SJSA1 (cell line): ENCODE results near the gene TNRC18. TPM values are rescaled to one million over a fixed set of nuclear protein-coding genes. Genes with fewer than 3 reads are reported as not detected.

Source experiments
- DNase-seq, 2 experiments: peaks; one replicate each; pipeline ENCODE4 v3.0.0-alpha.2; 2015 to 2020; ENCODE audit warnings: low spot score in 2 of 2, low read depth in 1 of 2
- H3K27ac ChIP-seq: fragments of 250-450 bp; sonication (Bioruptor Pico); 2 replicates; pipeline ENCODE4 v1.5.1; 2020; ENCODE audit warnings: mild to moderate bottlenecking, moderate library complexity
- H3K27me3 ChIP-seq: fragments of 250-450 bp; sonication (Bioruptor Pico); replicated peaks from 2 replicates; pipeline ENCODE4 v1.5.1; 2020; ENCODE audit warnings: mild to moderate bottlenecking, moderate library complexity
- H3K36me3 ChIP-seq: fragments of 250-450 bp; sonication (Bioruptor Pico); 2 replicates; pipeline ENCODE4 v1.5.1; 2020; ENCODE audit warnings: mild to moderate bottlenecking
- H3K4me1 ChIP-seq: fragments of 250-450 bp; sonication (Bioruptor Pico); replicated peaks from 2 replicates; pipeline ENCODE4 v1.6.1; 2021; ENCODE audit warnings: mild to moderate bottlenecking
- H3K4me3 ChIP-seq: fragments of 250-450 bp; sonication (Bioruptor Pico); 2 replicates; pipeline ENCODE4 v1.5.1; 2020; ENCODE audit warnings: mild to moderate bottlenecking
- H3K9me3 ChIP-seq: fragments of 250-450 bp; sonication (Bioruptor Pico); replicated peaks from 2 replicates; pipeline ENCODE4 v1.5.1; 2020; ENCODE audit warnings: mild to moderate bottlenecking
- total RNA-seq: library from RNA; depleted of rRNA; stranded (reverse); fragments of >200 nt; shearing (Covaris generic); gene quantifications from 2 replicates; pipeline ENCODE4 v1.2.3, GENCODE V29; 2014

The TNRC18 gene
- total RNA-seq, 1 experiment from 2014 or later = 19.8 TPM

- no peak overlapping the region for H3K27ac ChIP-seq
- H3K9me3 ChIP-seq = no peaks in the 10 kb centered on the region
- no peak for DNase-seq
- no peaks in the 10 kb centered on the region for H3K4me1 ChIP-seq
- H3K36me3 ChIP-seq = no peaks in the 10 kb centered on the region
- no peak overlapping the region for H3K4me3 ChIP-seq
- no peaks in the 10 kb centered on the region for H3K27me3 ChIP-seq
Observed at GRCh38 chr7:5439572-5440496, 16.2 kb upstream of the TNRC18 start.

GRCh38 chr7:5439209-5439571, 15.6 kb upstream of the TNRC18 start:
- Histone ChIP-seq H3K27me3 (no peaks in the 10 kb centered on the region), H3K9me3 (no peaks in the 10 kb centered on the region), H3K4me1 (no peaks in the 10 kb centered on the region), H3K27ac (no peak overlapping the region), H3K36me3 (no peaks in the 10 kb centered on the region), H3K4me3 (no peak overlapping the region)
- DNase-seq = no peak

GRCh38 chr7:5437987-5438386, 14.4 kb upstream of the TNRC18 start:
- Histone ChIP-seq H3K36me3 (peaks cover 4% of the 10 kb centered on the region; the same call in 1 of the 2 replicates), H3K27me3 (no peaks in the 10 kb centered on the region), H3K4me3 (no peak overlapping the region), H3K4me1 (no peaks in the 10 kb centered on the region), H3K27ac (no peak overlapping the region), H3K9me3 (no peaks in the 10 kb centered on the region)
- DNase-seq = no peak

GRCh38 chr7:5437348-5437892, 13.8 kb upstream of the TNRC18 start:
- no peaks in the 10 kb centered on the region for H3K4me1 ChIP-seq
- DNase-seq = no peak

GRCh38 chr7:5436003-5436678, 12.5 kb upstream of the TNRC18 start:
- H3K4me3 ChIP-seq = no peak overlapping the region
- DNase-seq = no peak
- H3K4me1 ChIP-seq = no peaks in the 10 kb centered on the region
- H3K9me3 ChIP-seq = no peaks in the 10 kb centered on the region
- H3K36me3 ChIP-seq = peaks cover 4% of the 10 kb centered on the region; the same call in 1 of the 2 replicates
- H3K27ac ChIP-seq = no peak overlapping the region
- no peaks in the 10 kb centered on the region for H3K27me3 ChIP-seq

More at GRCh38 chr7:5437348-5437892, 13.8 kb upstream of the TNRC18 start:
- Histone ChIP-seq H3K4me3 (no peak overlapping the region), H3K27ac (no peak overlapping the region), H3K9me3 (no peaks in the 10 kb centered on the region), H3K36me3 (peaks cover 4% of the 10 kb centered on the region; the same call in 1 of the 2 replicates), H3K27me3 (no peaks in the 10 kb centered on the region)

GRCh38 chr7:5435291-5436002, 11.8 kb upstream of the TNRC18 start:
- Histone ChIP-seq H3K27ac (no peak overlapping the region), H3K4me3 (no peak overlapping the region), H3K4me1 (no peaks in the 10 kb centered on the region), H3K27me3 (no peaks in the 10 kb centered on the region), H3K9me3 (no peaks in the 10 kb centered on the region), H3K36me3 (peaks cover 4% of the 10 kb centered on the region; the same call in 1 of the 2 replicates)
- DNase-seq = no peak

GRCh38 chr7:5433181-5433580, 9.5 kb upstream of the TNRC18 start:
- DNase-seq = no peak
- no peaks in the 10 kb centered on the region for H3K9me3 ChIP-seq
- no peaks in the 10 kb centered on the region for H3K27me3 ChIP-seq
- H3K4me3 ChIP-seq = no peak overlapping the region
- H3K27ac ChIP-seq = no peak overlapping the region
- peaks cover 8% of the 10 kb centered on the region for H3K36me3 ChIP-seq
- H3K4me1 ChIP-seq = peaks cover 1% of the 10 kb centered on the region

GRCh38 chr7:5432691-5433090, 9.1 kb upstream of the TNRC18 start:
- Histone ChIP-seq H3K27ac (no peak overlapping the region), H3K4me1 (peaks cover 6% of the 10 kb centered on the region), H3K9me3 (no peaks in the 10 kb centered on the region), H3K4me3 (no peak overlapping the region), H3K27me3 (no peaks in the 10 kb centered on the region), H3K36me3 (peaks cover 13% of the 10 kb centered on the region)
- no peak for DNase-seq

- Histone ChIP-seq H3K27me3 (no peaks in the 10 kb centered on the region), H3K4me1 (peaks cover 15% of the 10 kb centered on the region)
- no peak for DNase-seq
Observed at GRCh38 chr7:5431560-5432015, 8.0 kb upstream of the TNRC18 start.

GRCh38 chr7:5430612-5430947, 6.9 kb upstream of the TNRC18 start:
- Histone ChIP-seq H3K36me3 (peaks cover 18% of the 10 kb centered on the region), H3K4me1 (peaks cover 18% of the 10 kb centered on the region), H3K4me3 (no peak overlapping the region), H3K9me3 (no peaks in the 10 kb centered on the region), H3K27me3 (no peaks in the 10 kb centered on the region), H3K27ac (no peak overlapping the region)
- DNase-seq = no peak

More at GRCh38 chr7:5431560-5432015, 8.0 kb upstream of the TNRC18 start:
- H3K27ac ChIP-seq = no peak overlapping the region
- peaks cover 18% of the 10 kb centered on the region for H3K36me3 ChIP-seq
- no peak overlapping the region for H3K4me3 ChIP-seq
- H3K9me3 ChIP-seq = no peaks in the 10 kb centered on the region

- Histone ChIP-seq H3K27me3 (no peaks in the 10 kb centered on the region), H3K9me3 (no peaks in the 10 kb centered on the region), H3K4me1 (peaks cover 18% of the 10 kb centered on the region), H3K36me3 (peaks cover 18% of the 10 kb centered on the region), H3K4me3 (no peak overlapping the region), H3K27ac (no peak overlapping the region)
- DNase-seq = no peak
Observed at GRCh38 chr7:5429857-5430611, 6.4 kb upstream of the TNRC18 start.

- Histone ChIP-seq H3K27me3 (no peaks in the 10 kb centered on the region), H3K9me3 (no peaks in the 10 kb centered on the region), H3K27ac (no peak overlapping the region), H3K4me1 (peaks cover 18% of the 10 kb centered on the region), H3K4me3 (no peak overlapping the region), H3K36me3 (peaks cover 18% of the 10 kb centered on the region)
- no peak for DNase-seq
Observed at GRCh38 chr7:5429253-5429856, 5.7 kb upstream of the TNRC18 start.
